HG02885 (cell line): ENCODE measurements around the gene MADD.

ENCODE experiments used
- ATAC-seq: cut with Tn5 transposase; IDR thresholded peaks from one replicate; pipeline ENCODE4 v1.9.1; 2021; ENCODE audit warnings: mild to moderate bottlenecking; ENCODE audit not compliant: unreplicated experiment, poor library complexity

MADD gene

GRCh38 chr11:47376525-47377371, 106.8 kb downstream of the MADD start:
- ATAC-seq = peak; percentile 45

- ATAC-seq = peak; percentile 28
Observed at GRCh38 chr11:47377571-47378009, 107.7 kb downstream of the MADD start.

- ATAC-seq = peak; percentile 83
Observed at GRCh38 chr11:47378010-47378835, 108.3 kb downstream of the MADD start, which contains the start of gene SPI1. Gene SPI1, minus strand, starts transcription at chr11:47378547. Its CDS starts 194 bp downstream, at chr11:47378353.

GRCh38 chr11:47378836-47379170, 108.9 kb downstream of the MADD start:
- peak; percentile 13 for ATAC-seq

- ATAC-seq = no peak
Observed at GRCh38 chr11:47379317-47379716, 109.4 kb downstream of the MADD start.
